NT2/D1 (cell line): ENCODE data around the gene DOCK8.

Experiments
- DNase-seq: peaks from one replicate; pipeline ENCODE4 v3.0.0-alpha.2; 2011; ENCODE audit warnings: low read depth, low spot score
- H3K27me3 ChIP-seq: 2 replicates; pipeline ENCODE4 v1.6.0; 2011; ENCODE audit warnings: mild to moderate bottlenecking; ENCODE audit not compliant: insufficient read length, insufficient read depth
- H3K36me3 ChIP-seq: 2 replicates; pipeline ENCODE4 v1.6.1; 2011; ENCODE audit warnings: mild to moderate bottlenecking, low read length, mixed read lengths; ENCODE audit not compliant: insufficient read depth, insufficient read length
- H3K4me1 ChIP-seq: 2 replicates; pipeline ENCODE4 v1.5.1; 2011; ENCODE audit not compliant: insufficient read depth, insufficient read length
- H3K4me3 ChIP-seq: 2 replicates; pipeline ENCODE4 v1.5.1; 2011; ENCODE audit warnings: low read depth; ENCODE audit not compliant: insufficient read length
- H3K9ac ChIP-seq: 2 replicates; pipeline ENCODE4 v1.6.0; 2011; ENCODE audit warnings: low read depth; ENCODE audit not compliant: insufficient read length
- H3K9me3 ChIP-seq: 2 replicates; pipeline ENCODE4 v1.5.1; 2011; ENCODE audit warnings: mild to moderate bottlenecking, low read length; ENCODE audit not compliant: insufficient read depth
- SUZ12 ChIP-seq: IDR thresholded peaks from 2 replicates; pipeline ENCODE4 v1.6.1; 2011; ENCODE audit not compliant: insufficient read length, insufficient read depth; ENCODE audit errors: extremely low read depth
- YY1 ChIP-seq: IDR thresholded peaks from 2 replicates; pipeline ENCODE4 v1.6.1; 2011; ENCODE audit not compliant: insufficient read length, insufficient read depth
- ZNF274 ChIP-seq: IDR thresholded peaks from 2 replicates; pipeline ENCODE4 v1.6.1; 2011; ENCODE audit warnings: mild to moderate bottlenecking, low read depth, low read length

Gene DOCK8

DNA sequence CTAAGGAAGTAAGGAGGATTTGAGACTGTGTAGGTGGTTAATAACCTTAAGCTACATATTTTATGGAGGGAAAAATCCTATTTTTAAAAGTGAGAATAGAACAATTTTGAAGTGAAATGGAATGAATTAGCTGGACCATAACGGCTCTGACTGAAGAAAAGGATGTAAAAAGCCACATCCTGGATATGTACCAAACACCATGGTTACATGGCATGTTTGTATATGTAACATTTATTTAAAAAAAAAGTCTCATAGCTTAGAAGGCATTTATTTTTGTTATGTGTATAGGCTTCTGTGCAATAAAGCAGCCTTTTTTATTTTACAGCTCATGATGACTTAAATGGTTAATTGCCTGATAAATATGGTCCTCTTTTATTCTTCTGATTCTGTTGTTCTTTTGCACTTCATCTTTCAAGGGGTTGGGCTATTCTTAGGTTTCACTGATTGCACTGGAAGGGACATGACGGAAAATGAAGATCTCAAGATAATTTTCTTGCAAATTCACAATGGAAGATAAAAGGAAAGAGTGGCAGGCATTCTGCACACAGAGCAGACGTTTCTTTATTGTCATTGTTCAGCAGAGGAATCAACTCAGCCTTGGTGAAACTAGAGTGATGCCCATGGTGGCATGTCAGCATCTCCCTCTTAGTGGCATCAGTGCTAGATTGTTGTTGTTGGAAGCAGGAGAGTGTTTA, 63.1 kb downstream of the DOCK8 start:
- H3K4me1 ChIP-seq, result no peaks in the 10 kb centered on the region
- no peaks in the 10 kb centered on the region for H3K36me3 ChIP-seq
- no peak overlapping the region for H3K4me3 ChIP-seq
- H3K27me3 ChIP-seq, result no peaks in the 10 kb centered on the region
- TF ChIP-seq ZNF274 (no peak), SUZ12 (no peak), YY1 (no peak)
- DNase-seq, result no peak
- H3K9me3 ChIP-seq, result 0 out of 2 replicates have a peak, but pooled peaks cover 3% of the 10 kb centered on the region
- H3K9ac ChIP-seq, result no peak overlapping the region

DNA sequence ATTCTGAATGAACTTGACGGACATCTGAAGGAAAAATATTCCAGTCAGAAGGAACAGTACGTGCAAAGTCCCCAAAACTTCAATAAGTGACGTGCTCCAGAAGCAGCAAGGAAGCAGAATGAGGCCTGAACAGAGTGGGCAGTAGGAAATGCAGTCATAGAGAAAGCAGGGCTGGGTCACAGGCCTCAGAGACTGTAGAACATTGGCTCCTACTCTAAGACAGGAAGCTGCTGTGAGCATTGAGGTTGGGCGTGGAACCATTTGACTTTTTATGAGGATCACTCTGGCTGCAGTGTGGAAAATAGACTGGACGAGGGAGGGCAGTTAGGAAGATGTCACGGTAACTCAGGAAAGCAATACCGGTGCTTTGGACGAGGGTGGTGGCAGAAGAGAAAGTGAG, 64.0 kb downstream of the DOCK8 start:
- Histone ChIP-seq H3K4me1 (no peaks in the 10 kb centered on the region), H3K9me3 (0 out of 2 replicates have a peak, but pooled peaks cover 3% of the 10 kb centered on the region), H3K27me3 (no peaks in the 10 kb centered on the region), H3K36me3 (no peaks in the 10 kb centered on the region), H3K9ac (no peak overlapping the region), H3K4me3 (no peak overlapping the region)
- no peak for DNase-seq
- no peak for TF ChIP-seq SUZ12
- TF ChIP-seq YY1, result no peak
- no peak for TF ChIP-seq ZNF274

DNA sequence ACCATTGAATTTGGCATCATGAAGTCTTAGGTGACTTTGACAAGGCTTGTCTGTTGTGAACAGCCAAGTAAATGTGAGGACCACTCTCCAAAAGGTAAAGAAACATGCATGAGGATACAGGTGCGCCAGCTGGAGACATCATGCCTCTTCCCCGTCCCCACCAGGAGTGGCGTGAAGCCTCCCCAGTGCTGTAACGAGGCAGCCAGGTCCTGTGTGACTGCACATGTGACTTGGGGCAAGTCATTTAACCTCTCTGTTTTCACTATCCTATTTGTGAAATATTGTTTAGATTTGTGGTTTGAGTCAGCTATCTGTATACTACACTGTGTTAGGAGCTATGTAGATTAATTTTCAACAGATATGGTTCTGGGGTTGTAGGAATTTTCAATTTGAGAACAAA, 65.0 kb downstream of the DOCK8 start:
- Histone ChIP-seq H3K36me3 (no peaks in the 10 kb centered on the region), H3K27me3 (no peaks in the 10 kb centered on the region), H3K4me3 (no peak overlapping the region), H3K9me3 (0 out of 2 replicates have a peak, but pooled peaks cover 3% of the 10 kb centered on the region), H3K4me1 (no peaks in the 10 kb centered on the region), H3K9ac (no peak overlapping the region)
- DNase-seq, result no peak
- TF ChIP-seq ZNF274, result no peak
- TF ChIP-seq YY1, result no peak
- TF ChIP-seq SUZ12, result no peak

DNA sequence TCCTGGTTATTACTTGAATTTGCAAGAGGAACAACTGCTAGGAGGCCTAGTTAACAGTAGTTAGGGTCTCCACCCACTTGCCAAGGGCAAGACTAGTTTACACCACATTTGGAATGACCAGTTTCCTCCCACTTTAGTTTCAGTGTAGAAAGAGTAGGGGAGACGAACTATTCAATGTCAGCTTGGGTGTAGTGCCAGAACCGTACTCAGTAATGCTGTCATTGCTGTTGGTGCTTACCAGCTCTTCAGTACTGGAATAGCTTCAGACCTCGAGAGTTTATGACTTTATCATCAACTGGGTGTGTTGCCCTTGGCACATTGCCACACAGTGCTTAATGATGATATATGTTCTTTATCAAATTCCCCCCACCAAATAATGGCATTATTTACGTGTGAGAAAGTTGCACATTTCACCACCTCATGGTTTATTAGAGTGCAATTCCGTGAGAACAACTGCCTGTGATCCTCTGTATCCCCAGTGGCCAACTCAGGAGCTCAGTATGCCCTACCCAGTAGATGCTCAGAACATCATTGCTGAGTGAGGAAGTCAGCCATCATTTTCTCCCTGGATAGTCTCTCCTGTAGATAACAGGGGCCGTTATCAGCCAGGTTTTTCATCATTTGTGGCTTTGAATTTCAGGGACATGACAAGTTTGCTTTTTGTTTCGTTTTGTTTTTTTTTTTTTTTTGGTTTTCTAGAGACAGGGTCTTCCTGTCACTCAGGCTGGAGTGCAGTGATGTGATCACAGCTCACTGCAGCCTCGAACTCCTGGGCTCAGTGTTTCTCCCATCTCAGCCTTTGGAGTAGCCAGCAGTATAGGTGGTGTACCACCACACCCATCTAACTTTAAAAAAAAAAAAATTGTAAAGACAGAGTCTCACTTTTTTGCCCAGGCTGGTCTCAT, 67.3 kb downstream of the DOCK8 start:
- Histone ChIP-seq H3K4me1 (no peaks in the 10 kb centered on the region), H3K36me3 (no peaks in the 10 kb centered on the region)
- TF ChIP-seq SUZ12 (no peak), ZNF274 (no peak), YY1 (no peak)

DNA sequence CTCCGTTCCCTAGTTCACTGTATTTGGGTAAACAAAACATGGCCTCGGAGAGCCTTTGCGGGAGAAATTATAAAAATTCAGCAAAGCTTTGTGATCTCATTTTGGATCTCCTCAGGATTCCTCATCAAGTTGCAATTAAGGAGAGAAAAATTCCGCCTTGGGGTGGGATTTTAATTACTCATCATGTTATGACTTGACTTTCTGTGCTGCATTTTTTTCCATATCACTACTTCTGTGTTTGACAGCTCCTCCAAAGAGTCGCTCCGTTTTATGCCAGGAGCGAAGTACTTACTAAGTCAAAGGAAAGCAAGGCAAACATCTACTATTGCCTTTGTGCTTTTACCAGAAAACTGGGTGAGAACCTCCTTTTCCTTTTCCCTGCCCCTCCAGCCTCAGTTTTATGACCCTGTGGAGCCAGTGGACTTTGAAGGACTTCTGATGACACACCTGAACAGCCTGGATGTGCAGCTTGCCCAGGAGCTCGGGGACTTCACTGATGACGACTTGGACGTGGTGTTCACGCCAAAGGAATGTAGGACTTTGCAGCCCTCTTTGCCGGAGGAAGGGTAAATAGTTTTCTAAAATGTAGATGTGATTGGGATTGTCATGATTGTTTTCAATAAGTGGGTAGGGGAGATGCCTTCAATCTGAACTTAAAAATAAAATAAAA, 71.5 kb downstream of the DOCK8 start:
- Histone ChIP-seq H3K27me3 (no peaks in the 10 kb centered on the region), H3K9ac (no peak overlapping the region), H3K9me3 (no peaks in the 10 kb centered on the region), H3K36me3 (no peaks in the 10 kb centered on the region), H3K4me3 (no peak overlapping the region), H3K4me1 (no peaks in the 10 kb centered on the region)
- DNase-seq, result no peak
- TF ChIP-seq SUZ12 (no peak), YY1 (no peak), ZNF274 (no peak)

More for the DNA sequence above, 67.3 kb downstream of the DOCK8 start:
- Histone ChIP-seq H3K9me3 (no peaks in the 10 kb centered on the region), H3K4me3 (no peak overlapping the region), H3K27me3 (no peaks in the 10 kb centered on the region), H3K9ac (no peak overlapping the region)
- DNase-seq, result no peak

DNA sequence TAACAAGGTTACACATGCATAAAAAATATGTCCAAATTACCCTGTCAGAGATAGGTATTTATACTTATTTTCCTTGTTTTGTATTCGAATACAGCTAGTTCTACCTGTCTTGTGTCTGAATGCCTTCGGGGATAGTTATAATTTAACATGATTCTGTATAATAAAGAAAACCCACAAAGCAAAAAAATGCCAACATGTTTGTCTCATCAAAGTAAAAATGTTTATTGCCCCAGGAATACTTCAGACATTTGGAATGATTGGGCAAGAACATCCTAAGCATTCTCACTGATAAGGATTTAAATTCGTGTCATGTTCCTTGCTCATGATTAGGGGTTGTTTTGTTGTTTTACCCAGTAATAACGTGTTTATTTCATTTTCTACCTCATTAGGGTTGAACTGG, 74.5 kb downstream of the DOCK8 start:
- no peaks in the 10 kb centered on the region for H3K9me3 ChIP-seq
- TF ChIP-seq SUZ12, result no peak
- no peak for TF ChIP-seq ZNF274
- no peak overlapping the region for H3K9ac ChIP-seq
- no peaks in the 10 kb centered on the region for H3K4me1 ChIP-seq
- no peaks in the 10 kb centered on the region for H3K27me3 ChIP-seq
- DNase-seq, result no peak
- no peak overlapping the region for H3K4me3 ChIP-seq
- H3K36me3 ChIP-seq, result no peaks in the 10 kb centered on the region

DNA sequence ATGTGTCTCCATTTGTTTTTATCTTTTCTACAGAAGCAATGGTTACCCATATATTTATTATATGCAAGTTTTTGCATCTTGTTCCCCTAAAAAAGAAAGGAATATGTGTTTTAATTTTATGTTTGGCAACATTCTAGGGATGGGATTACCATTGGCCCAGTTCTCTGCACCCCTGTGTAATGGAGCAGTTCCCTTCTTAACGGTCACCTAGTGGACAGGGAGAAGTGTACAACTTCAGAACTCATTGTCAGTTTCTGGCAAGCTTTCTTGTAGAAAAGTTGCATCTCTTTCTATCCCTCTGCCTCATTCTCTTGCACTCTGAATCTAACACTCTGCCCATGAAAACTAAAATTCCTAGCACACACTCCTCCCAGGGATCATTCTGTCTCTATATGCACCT, 78.2 kb downstream of the DOCK8 start:
- H3K4me3 ChIP-seq, result no peak overlapping the region
- no peaks in the 10 kb centered on the region for H3K36me3 ChIP-seq
- no peak for DNase-seq

More for the DNA sequence above, 78.2 kb downstream of the DOCK8 start:
- H3K9ac ChIP-seq, result no peak overlapping the region
- H3K27me3 ChIP-seq, result no peaks in the 10 kb centered on the region
- no peaks in the 10 kb centered on the region for H3K9me3 ChIP-seq
- TF ChIP-seq YY1 (no peak), SUZ12 (no peak), ZNF274 (no peak)
- H3K4me1 ChIP-seq, result no peaks in the 10 kb centered on the region
